ENCODE data around the gene PIEZO1. TPM values are rescaled to one million over a fixed set of nuclear protein-coding genes. Genes with fewer than 3 reads are reported as not detected.

The PIEZO1 gene
- total RNA-seq, 6 experiments from 2014 or later: 238 to 293 (median 264) TPM

- DNase-seq: no peak
- Mint-ChIP-seq H3K27ac (no peak overlapping the region), H3K9me3 (no peaks in the 10 kb centered on the region), H3K27me3 (ENCODE audit: insufficient read depth) (peaks cover 9% of the 10 kb centered on the region), H3K4me3 (no peak overlapping the region), H3K4me1 (ENCODE audit: low read depth) (no peaks in the 10 kb centered on the region), H3K36me3 (ENCODE audit: low read depth) (peaks cover 25% of the 10 kb centered on the region)
- TF ChIP-seq CTCF (IDR thresholded peaks at IDR 0.05): no peak
Observed at GRCh38 chr16:88714420-88715302, 70.4 kb downstream of the PIEZO1 start.

- Mint-ChIP-seq H3K27ac (no peak overlapping the region; the same call in 1 of the 2 replicates), H3K36me3 (ENCODE audit: low read depth) (peaks cover 25% of the 10 kb centered on the region), H3K9me3 (no peaks in the 10 kb centered on the region), H3K4me1 (ENCODE audit: low read depth) (no peaks in the 10 kb centered on the region), H3K27me3 (ENCODE audit: insufficient read depth) (peaks cover 9% of the 10 kb centered on the region), H3K4me3 (no peak overlapping the region)
- TF ChIP-seq CTCF (IDR thresholded peaks at IDR 0.05): no peak
- peak; percentile 25 for DNase-seq
Observed at GRCh38 chr16:88713568-88714419, 71.2 kb downstream of the PIEZO1 start.

- no peak for TF ChIP-seq CTCF (IDR thresholded peaks at IDR 0.05)
- Mint-ChIP-seq H3K27ac (no peak overlapping the region), H3K4me3 (no peak overlapping the region), H3K4me1 (ENCODE audit: low read depth) (no peaks in the 10 kb centered on the region), H3K27me3 (ENCODE audit: insufficient read depth) (peaks cover 5% of the 10 kb centered on the region), H3K9me3 (no peaks in the 10 kb centered on the region), H3K36me3 (ENCODE audit: low read depth) (peaks cover 21% of the 10 kb centered on the region)
- DNase-seq: no peak
Observed at GRCh38 chr16:88713054-88713453, 72.0 kb downstream of the PIEZO1 start.

- no peaks in the 10 kb centered on the region for H3K9me3 Mint-ChIP-seq
- no peak for DNase-seq
- no peak overlapping the region for H3K4me3 Mint-ChIP-seq
- peaks cover 15% of the 10 kb centered on the region for H3K36me3 Mint-ChIP-seq (ENCODE audit: low read depth)
- H3K27me3 Mint-ChIP-seq (ENCODE audit: insufficient read depth): peaks cover 5% of the 10 kb centered on the region
- no peak for TF ChIP-seq CTCF (IDR thresholded peaks at IDR 0.05)
- no peak overlapping the region for H3K27ac Mint-ChIP-seq
- peaks cover 5% of the 10 kb centered on the region for H3K4me1 Mint-ChIP-seq (ENCODE audit: low read depth)
Observed at GRCh38 chr16:88712362-88712979, 72.5 kb downstream of the PIEZO1 start.

- H3K4me3 Mint-ChIP-seq: no peak overlapping the region
- TF ChIP-seq CTCF (IDR thresholded peaks at IDR 0.05): no peak
- no peak for DNase-seq
- peaks cover 5% of the 10 kb centered on the region for H3K27me3 Mint-ChIP-seq (ENCODE audit: insufficient read depth)
- peaks cover 9% of the 10 kb centered on the region; the same call in 1 of the 2 replicates for H3K36me3 Mint-ChIP-seq (ENCODE audit: low read depth)
- no peaks in the 10 kb centered on the region for H3K9me3 Mint-ChIP-seq
- H3K27ac Mint-ChIP-seq: no peak overlapping the region
- H3K4me1 Mint-ChIP-seq (ENCODE audit: low read depth): peaks cover 11% of the 10 kb centered on the region
Observed at GRCh38 chr16:88711750-88712340, 73.2 kb downstream of the PIEZO1 start.
